Trophoblast cell (in vitro differentiated cells and primary cell): ENCODE measurements around the gene GEMIN4.
"Not testable (repeated sequence)": the region's sequence is repeated elsewhere in the genome, so short reads cannot be mapped to it uniquely, and the experiment has no call there.

ENCODE experiments used
- DNase-seq, 2 donors: peaks; one replicate each; pipeline ENCODE4 v3.0.0-alpha.2; 2016
- H2AFZ ChIP-seq: 2 replicates; pipeline ENCODE4 v1.6.1; 2013; ENCODE audit warnings: low read length, moderate library complexity, mild to moderate bottlenecking; ENCODE audit not compliant: insufficient read depth, poor library complexity
- H2AK5ac ChIP-seq: 2 replicates; pipeline ENCODE4 v1.6.1; 2013; ENCODE audit warnings: mild to moderate bottlenecking, low read length
- H2BK120ac ChIP-seq: 2 replicates; pipeline ENCODE4 v1.6.1; 2013; ENCODE audit warnings: low read length, mild to moderate bottlenecking, moderate library complexity; ENCODE audit not compliant: insufficient read depth, poor library complexity
- H2BK12ac ChIP-seq: 2 replicates; pipeline ENCODE4 v1.6.1; 2013; ENCODE audit warnings: mild to moderate bottlenecking, low read length, moderate library complexity
- H2BK5ac ChIP-seq: 2 replicates; pipeline ENCODE4 v1.6.1; 2013; ENCODE audit warnings: low read length, low read depth, moderate library complexity, mild to moderate bottlenecking; ENCODE audit not compliant: poor library complexity
- H3K14ac ChIP-seq: 2 replicates; pipeline ENCODE4 v1.6.1; 2013; ENCODE audit warnings: mild to moderate bottlenecking, low read length
- H3K18ac ChIP-seq: 2 replicates; pipeline ENCODE4 v1.6.1; 2013; ENCODE audit warnings: mild to moderate bottlenecking, low read length
- H3K23ac ChIP-seq: 2 replicates; pipeline ENCODE4 v1.6.1; 2013; ENCODE audit warnings: low read length
- H3K27ac ChIP-seq: 2 replicates; pipeline ENCODE4 v1.5.1; 2013; ENCODE audit warnings: low read depth, mild to moderate bottlenecking, inconsistent platforms, low read length, moderate library complexity
- H3K27me3 ChIP-seq: 2 replicates; pipeline ENCODE4 v1.6.1; 2013; ENCODE audit warnings: inconsistent platforms, mild to moderate bottlenecking, low read length, moderate library complexity; ENCODE audit not compliant: insufficient read depth
- H3K36me3 ChIP-seq, 2 experiments: 1 replicate in 1 of 2; 2 replicates in 1 of 2; pipeline ENCODE4 v1.6.1; 2013; ENCODE audit warnings: low read length in 2 of 2, mild to moderate bottlenecking in 2 of 2, moderate library complexity in 1 of 2; ENCODE audit not compliant: insufficient read depth in 2 of 2, control insufficient read depth in 1 of 2
- H3K4ac ChIP-seq: 2 replicates; pipeline ENCODE4 v1.6.1; 2013; ENCODE audit warnings: low read depth, mild to moderate bottlenecking, low read length, moderate library complexity
- H3K4me1 ChIP-seq, 2 experiments: 1 replicate in 1 of 2; 2 replicates in 1 of 2; pipeline ENCODE4 v1.6.1; 2013; ENCODE audit warnings: low read length in 2 of 2, mild to moderate bottlenecking in 2 of 2, moderate library complexity in 1 of 2; ENCODE audit not compliant: insufficient read depth in 2 of 2, control insufficient read depth in 1 of 2
- H3K4me2 ChIP-seq: 2 replicates; pipeline ENCODE4 v1.6.1; 2013; ENCODE audit warnings: inconsistent platforms, mild to moderate bottlenecking, low read length, moderate library complexity
- H3K4me3 ChIP-seq: 2 replicates; pipeline ENCODE4 v1.5.1; 2013; ENCODE audit warnings: mild to moderate bottlenecking, low read depth, low read length, inconsistent platforms
- H3K79me1 ChIP-seq: one replicate; pipeline ENCODE4 v1.6.1; 2013; ENCODE audit warnings: low read length
- H3K79me2 ChIP-seq: 2 replicates; pipeline ENCODE4 v1.6.1; 2013; ENCODE audit warnings: low read length, mild to moderate bottlenecking; ENCODE audit not compliant: control insufficient read depth, insufficient read depth, poor library complexity
- H3K9ac ChIP-seq: 2 replicates; pipeline ENCODE4 v1.6.1; 2013; ENCODE audit warnings: mild to moderate bottlenecking, low read length
- H3K9me3 ChIP-seq: 2 replicates; pipeline ENCODE4 v1.6.1; 2013; ENCODE audit warnings: low read depth, mild to moderate bottlenecking, control low read depth, inconsistent platforms, low read length; ENCODE audit not compliant: insufficient read depth
- H4K12ac ChIP-seq: 2 replicates; pipeline ENCODE4 v1.6.1; 2013; ENCODE audit warnings: low read depth, mild to moderate bottlenecking, low read length, moderate library complexity
- H4K8ac ChIP-seq: 2 replicates; pipeline ENCODE4 v1.6.1; 2013; ENCODE audit warnings: low read depth, mild to moderate bottlenecking, low read length, moderate library complexity
- H4K91ac ChIP-seq: one replicate; pipeline ENCODE4 v1.6.1; 2013; ENCODE audit warnings: low read depth, mild to moderate bottlenecking, low read length, moderate library complexity
- WGBS: extraction: QIAGEN DNeasy Blood & Tissue Kit; methylation state at CpG from one replicate; pipeline ENCODE4 v1.1.7; 2013; ENCODE audit warnings: missing lambda C conversion rate; ENCODE audit not compliant: insufficient read length, insufficient coverage; ENCODE audit errors: extremely low coverage; 5-methylcytosine and 5-hydroxymethylcytosine counted together

The GEMIN4 gene

DNA sequence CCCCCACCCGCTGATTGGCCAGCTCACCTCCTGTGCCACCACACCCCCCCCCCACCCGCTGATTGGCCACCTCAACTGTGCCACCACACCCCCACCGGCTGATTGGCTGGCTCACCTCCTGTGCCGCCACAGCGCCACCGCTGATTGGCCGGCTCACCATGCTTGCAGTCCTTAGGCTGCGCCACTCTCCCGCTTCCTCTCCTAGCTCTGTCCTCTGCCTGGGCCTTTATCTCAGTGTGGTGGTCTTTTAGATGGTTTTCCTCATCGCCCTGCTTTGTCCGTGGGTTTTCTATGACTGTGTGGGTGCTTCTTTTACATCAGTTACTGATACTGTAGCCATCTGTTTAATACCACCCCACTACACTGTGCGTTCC, 38.8 kb upstream of the GEMIN4 start:
- H4K91ac ChIP-seq, H3K9me3 ChIP-seq, H3K9ac ChIP-seq, H2BK12ac ChIP-seq, H2AFZ ChIP-seq, H4K12ac ChIP-seq, H3K18ac ChIP-seq, H3K4ac ChIP-seq, H3K23ac ChIP-seq, H3K27me3 ChIP-seq, H3K79me1 ChIP-seq, H2AK5ac ChIP-seq, H3K4me2 ChIP-seq, H3K14ac ChIP-seq, DNase-seq, H2BK5ac ChIP-seq, H3K79me2 ChIP-seq, H2BK120ac ChIP-seq, H3K27ac ChIP-seq, H4K8ac ChIP-seq, H3K4me3 ChIP-seq, H3K4me1 ChIP-seq: not testable (repeated sequence)
- no CpG with 5 or more reads among the region's 12 CpGs for WGBS
- H3K36me3 ChIP-seq: peaks cover 14 to 34% of the 10 kb centered on the region in 2 experiments

GRCh38 chr17:789931-790873, 38.1 kb upstream of the GEMIN4 start:
- H3K9ac ChIP-seq, H2AFZ ChIP-seq, DNase-seq, H2BK120ac ChIP-seq, H4K8ac ChIP-seq, H3K9me3 ChIP-seq, H3K79me2 ChIP-seq, H3K14ac ChIP-seq, H3K18ac ChIP-seq, H3K27ac ChIP-seq, H3K27me3 ChIP-seq, H4K91ac ChIP-seq, H3K79me1 ChIP-seq, H2AK5ac ChIP-seq, H2BK5ac ChIP-seq, H4K12ac ChIP-seq, H3K4me1 ChIP-seq, H2BK12ac ChIP-seq, H3K23ac ChIP-seq, H3K4ac ChIP-seq: not testable (repeated sequence)
- H3K36me3 ChIP-seq: peaks cover 12 to 32% of the 10 kb centered on the region in 2 experiments
- WGBS: no CpG with 5 or more reads among the region's 38 CpGs
- H3K4me3 ChIP-seq: peak overlapping the region; percentile 47
- H3K4me2 ChIP-seq: peak overlapping the region; percentile 36

GRCh38 chr17:789160-789840, 37.2 kb upstream of the GEMIN4 start:
- Histone ChIP-seq H2AK5ac (no peak overlapping the region), H2BK120ac (no peak overlapping the region), H3K23ac (no peak overlapping the region), H3K27ac (no peak overlapping the region), H3K4me1 (peaks cover 2 to 4% of the 10 kb centered on the region in 2 experiments), H3K36me3 (peaks cover 12 to 36% of the 10 kb centered on the region in 2 experiments), H3K9ac (no peak overlapping the region), H3K18ac (no peak overlapping the region), H3K4ac (no peak overlapping the region), H3K27me3 (no peaks in the 10 kb centered on the region), H3K4me3 (no peak overlapping the region), H2BK5ac (no peak overlapping the region), H3K9me3 (peaks cover 2% of the 10 kb centered on the region), H3K4me2 (no peak overlapping the region), H4K91ac (no peak overlapping the region), H3K79me1 (no peaks in the 10 kb centered on the region), H2AFZ (no peak overlapping the region), H3K14ac (no peak overlapping the region), H3K79me2 (no peaks in the 10 kb centered on the region), H2BK12ac (no peak overlapping the region), H4K8ac (no peak overlapping the region), H4K12ac (no peak overlapping the region)
- no peak for DNase-seq
- WGBS: no CpG with 5 or more reads among the region's 14 CpGs

DNA sequence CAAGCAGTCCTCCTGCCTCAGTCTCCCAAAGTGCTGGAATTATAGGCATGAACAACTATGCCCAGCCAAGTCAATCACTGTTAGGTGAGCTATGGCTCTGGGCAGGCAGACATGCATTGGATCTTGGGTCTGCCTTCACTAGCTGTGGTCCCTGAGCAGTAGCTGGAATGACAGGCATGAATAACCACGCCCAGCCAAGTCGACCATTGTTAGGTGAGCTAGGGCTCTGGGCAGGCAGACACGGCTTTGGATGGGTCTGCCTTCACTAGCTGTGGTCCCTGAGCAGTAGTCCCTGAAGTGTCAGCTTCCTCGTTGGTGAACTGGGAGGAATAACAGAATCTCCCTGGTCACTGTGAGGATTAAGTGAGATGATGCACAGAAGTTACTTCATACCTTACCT, 36.5 kb upstream of the GEMIN4 start:
- Histone ChIP-seq H2BK5ac (no peak overlapping the region), H3K79me1 (no peaks in the 10 kb centered on the region), H3K27me3 (no peaks in the 10 kb centered on the region), H3K9ac (no peak overlapping the region), H3K14ac (no peak overlapping the region), H3K36me3 (peaks cover 12 to 39% of the 10 kb centered on the region in 2 experiments), H4K12ac (peak overlapping the region; percentile 46), H2BK12ac (no peak overlapping the region), H3K4me2 (no peak overlapping the region), H2AFZ (no peak overlapping the region), H3K4me1 (peaks cover 2 to 4% of the 10 kb centered on the region in 2 experiments), H3K23ac (no peak overlapping the region), H3K4ac (no peak overlapping the region), H4K91ac (no peak overlapping the region), H3K18ac (no peak overlapping the region), H2BK120ac (no peak overlapping the region), H3K27ac (no peak overlapping the region), H3K9me3 (peaks cover 2% of the 10 kb centered on the region), H3K79me2 (no peaks in the 10 kb centered on the region), H4K8ac (no peak overlapping the region), H3K4me3 (no peak overlapping the region), H2AK5ac (no peak overlapping the region)
- no CpG with 5 or more reads among the region's 4 CpGs for WGBS
- no peak for DNase-seq
